ENCODE data around the gene ARVCF. TPM values are rescaled to one million over a fixed set of nuclear protein-coding genes. Genes with fewer than 3 reads are reported as not detected.

Gene ARVCF
- total RNA-seq, 1 donor from 2014 or later = 74.5 TPM

- Histone ChIP-seq H3K27me3 (ENCODE audit: control insufficient read depth, insufficient read depth, low read length) (no peaks in the 10 kb centered on the region), H3K36me3 (ENCODE audit: control insufficient read depth, insufficient read depth, low read length) (peaks cover 3% of the 10 kb centered on the region), H3K4me3 (ENCODE audit: low read depth, low read length) (no peak overlapping the region)
- no peak for TF ChIP-seq CTCF (IDR thresholded peaks at IDR 0.05; ENCODE audit: insufficient read depth, low read length, poor library complexity, severe bottlenecking)
- DNase-seq (ENCODE audit: low read depth) = no peak
Measured at GRCh38 chr22:19970031-19970478, 46.6 kb downstream of the ARVCF start.

- DNase-seq (ENCODE audit: low read depth) = no peak
- no peaks in the 10 kb centered on the region for H3K27me3 ChIP-seq (ENCODE audit: control insufficient read depth, insufficient read depth, low read length)
- TF ChIP-seq CTCF (IDR thresholded peaks at IDR 0.05; ENCODE audit: insufficient read depth, low read length, poor library complexity, severe bottlenecking) = no peak
- peaks cover 3% of the 10 kb centered on the region for H3K36me3 ChIP-seq (ENCODE audit: control insufficient read depth, insufficient read depth, low read length)
- H3K4me3 ChIP-seq (ENCODE audit: low read depth, low read length) = no peak overlapping the region
Measured at GRCh38 chr22:19969141-19969928, 47.3 kb downstream of the ARVCF start.

GRCh38 chr22:19968450-19968891 lies 48.2 kb downstream of the ARVCF start:
- no peak for DNase-seq (ENCODE audit: low read depth)
- Histone ChIP-seq H3K36me3 (ENCODE audit: control insufficient read depth, insufficient read depth, low read length) (peaks cover 4% of the 10 kb centered on the region), H3K27me3 (ENCODE audit: control insufficient read depth, insufficient read depth, low read length) (no peaks in the 10 kb centered on the region), H3K4me3 (ENCODE audit: low read depth, low read length) (no peak overlapping the region)
- no peak for TF ChIP-seq CTCF (IDR thresholded peaks at IDR 0.05; ENCODE audit: insufficient read depth, low read length, poor library complexity, severe bottlenecking)

GRCh38 chr22:19967850-19968449 lies 48.7 kb downstream of the ARVCF start:
- no peak for TF ChIP-seq CTCF (IDR thresholded peaks at IDR 0.05; ENCODE audit: insufficient read depth, low read length, poor library complexity, severe bottlenecking)
- no peak for DNase-seq (ENCODE audit: low read depth)
- Histone ChIP-seq H3K27me3 (ENCODE audit: control insufficient read depth, insufficient read depth, low read length) (no peaks in the 10 kb centered on the region), H3K36me3 (ENCODE audit: control insufficient read depth, insufficient read depth, low read length) (peaks cover 4% of the 10 kb centered on the region), H3K4me3 (ENCODE audit: low read depth, low read length) (no peak overlapping the region)

GRCh38 chr22:19966908-19967750 lies 49.5 kb downstream of the ARVCF start:
- peaks cover 3% of the 10 kb centered on the region for H3K36me3 ChIP-seq (ENCODE audit: control insufficient read depth, insufficient read depth, low read length)
- TF ChIP-seq CTCF (IDR thresholded peaks at IDR 0.05; ENCODE audit: insufficient read depth, low read length, poor library complexity, severe bottlenecking) = no peak
- no peak for DNase-seq (ENCODE audit: low read depth)
- no peaks in the 10 kb centered on the region for H3K27me3 ChIP-seq (ENCODE audit: control insufficient read depth, insufficient read depth, low read length)
- H3K4me3 ChIP-seq (ENCODE audit: low read depth, low read length) = no peak overlapping the region

Data from kidney epithelial cell (primary cell).